ENCODE results near the gene SLC2A9.
"Not testable (repeated sequence)": the region's sequence is repeated elsewhere in the genome, so short reads cannot be mapped to it uniquely, and the experiment has no call there.

SLC2A9 gene

DNA sequence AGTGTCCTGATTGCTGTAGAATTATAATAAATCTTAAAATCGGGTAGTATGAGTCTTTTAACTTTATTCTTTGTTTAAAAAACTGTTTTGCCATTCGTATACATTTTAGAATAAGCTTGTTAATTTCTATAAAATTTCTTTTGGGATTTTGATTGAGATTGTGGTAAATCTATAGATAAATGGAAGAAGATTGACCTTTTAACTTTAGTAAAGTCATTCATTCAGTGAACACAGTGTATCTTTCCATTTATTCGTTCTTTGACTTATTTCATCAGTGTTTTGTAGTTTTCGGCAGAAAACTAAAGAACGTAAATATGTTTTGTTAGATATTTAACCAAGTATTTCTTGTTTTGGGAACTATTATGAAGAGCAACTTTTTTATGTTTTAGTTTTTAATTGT lies 201.0 kb downstream of the SLC2A9 start:
- Histone ChIP-seq H3K4me1 (ENCODE audit: insufficient read depth, insufficient read length) (no peaks in the 10 kb centered on the region), H3K9me3 (ENCODE audit: insufficient read depth, low read length) (peaks cover 3% of the 10 kb centered on the region; the same call in 1 of the 2 replicates), H3K36me3 (ENCODE audit: insufficient read depth, insufficient read length, low read length) (no peaks in the 10 kb centered on the region), H3K9ac (ENCODE audit: insufficient read length, low read depth) (no peak overlapping the region), H3K27me3 (ENCODE audit: insufficient read depth, insufficient read length) (no peaks in the 10 kb centered on the region), H3K4me3 (ENCODE audit: insufficient read length, low read depth) (no peak overlapping the region)
- no peak for DNase-seq (ENCODE audit: low read depth, low spot score)
- no peak for TF ChIP-seq SUZ12 (IDR thresholded peaks at IDR 0.05; ENCODE audit: extremely low read depth, insufficient read depth, insufficient read length)
- TF ChIP-seq ZNF274 (IDR thresholded peaks at IDR 0.05; ENCODE audit: low read depth, low read length) = no peak
- TF ChIP-seq YY1 (IDR thresholded peaks at IDR 0.05; ENCODE audit: insufficient read depth, insufficient read length) = no peak

DNA sequence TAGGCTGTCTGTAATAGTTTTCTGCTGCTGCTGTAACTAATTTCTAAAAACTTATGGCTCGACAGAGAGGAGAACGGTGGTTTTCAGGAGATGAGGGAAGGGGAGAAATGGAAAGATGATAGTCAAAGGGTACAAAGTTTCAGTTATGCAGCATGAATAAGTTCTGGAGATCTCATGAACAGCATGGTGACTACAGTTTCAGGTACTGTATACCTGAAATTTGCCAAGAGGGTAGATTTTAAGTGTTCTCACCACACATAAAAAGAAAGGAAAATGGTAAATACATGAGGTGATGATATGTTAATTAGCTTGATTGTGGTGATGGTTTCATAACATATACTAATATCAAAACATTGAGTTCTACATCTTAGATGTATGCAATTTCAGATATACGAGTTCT lies 205.0 kb downstream of the SLC2A9 start:
- DNase-seq (ENCODE audit: low read depth, low spot score) = no peak
- Histone ChIP-seq H3K9me3 (ENCODE audit: insufficient read depth, low read length) (peaks cover 3% of the 10 kb centered on the region; the same call in 1 of the 2 replicates), H3K9ac (ENCODE audit: insufficient read length, low read depth) (no peak overlapping the region), H3K4me3 (ENCODE audit: insufficient read length, low read depth) (no peak overlapping the region), H3K36me3 (ENCODE audit: insufficient read depth, insufficient read length, low read length) (no peaks in the 10 kb centered on the region), H3K27me3 (ENCODE audit: insufficient read depth, insufficient read length) (no peaks in the 10 kb centered on the region), H3K4me1 (ENCODE audit: insufficient read depth, insufficient read length) (no peaks in the 10 kb centered on the region)
- TF ChIP-seq ZNF274 (IDR thresholded peaks at IDR 0.05; ENCODE audit: low read depth, low read length) = no peak
- TF ChIP-seq SUZ12 (IDR thresholded peaks at IDR 0.05; ENCODE audit: extremely low read depth, insufficient read depth, insufficient read length) = no peak
- TF ChIP-seq YY1 (IDR thresholded peaks at IDR 0.05; ENCODE audit: insufficient read depth, insufficient read length) = no peak

GRCh38 chr4:9812501-9813340 lies 208.6 kb downstream of the SLC2A9 start:
- TF ChIP-seq ZNF274 (IDR thresholded peaks at IDR 0.05; ENCODE audit: low read depth, low read length) (no peak), YY1 (IDR thresholded peaks at IDR 0.05; ENCODE audit: insufficient read depth, insufficient read length) (no peak), SUZ12 (IDR thresholded peaks at IDR 0.05; ENCODE audit: extremely low read depth, insufficient read depth, insufficient read length) (no peak)
- H3K9ac ChIP-seq (ENCODE audit: insufficient read length, low read depth) = no peak overlapping the region
- H3K4me3 ChIP-seq (ENCODE audit: insufficient read length, low read depth) = no peak overlapping the region
- DNase-seq (ENCODE audit: low read depth, low spot score) = no peak
- H3K9me3 ChIP-seq (ENCODE audit: insufficient read depth, low read length) = peaks cover 3% of the 10 kb centered on the region; the same call in 1 of the 2 replicates
- no peaks in the 10 kb centered on the region for H3K27me3 ChIP-seq (ENCODE audit: insufficient read depth, insufficient read length)
- no peaks in the 10 kb centered on the region for H3K4me1 ChIP-seq (ENCODE audit: insufficient read depth, insufficient read length)
- no peaks in the 10 kb centered on the region for H3K36me3 ChIP-seq (ENCODE audit: insufficient read depth, insufficient read length, low read length)

- H3K9ac ChIP-seq (ENCODE audit: insufficient read length, low read depth) = no peak overlapping the region
- no peaks in the 10 kb centered on the region for H3K36me3 ChIP-seq (ENCODE audit: insufficient read depth, insufficient read length, low read length)
- no peaks in the 10 kb centered on the region for H3K4me1 ChIP-seq (ENCODE audit: insufficient read depth, insufficient read length)
- no peak for TF ChIP-seq YY1 (IDR thresholded peaks at IDR 0.05; ENCODE audit: insufficient read depth, insufficient read length)
- no peak for TF ChIP-seq SUZ12 (IDR thresholded peaks at IDR 0.05; ENCODE audit: extremely low read depth, insufficient read depth, insufficient read length)
- no peak for TF ChIP-seq ZNF274 (IDR thresholded peaks at IDR 0.05; ENCODE audit: low read depth, low read length)
- no peak for DNase-seq (ENCODE audit: low read depth, low spot score)
- no peaks in the 10 kb centered on the region for H3K27me3 ChIP-seq (ENCODE audit: insufficient read depth, insufficient read length)
- no peaks in the 10 kb centered on the region for H3K9me3 ChIP-seq (ENCODE audit: insufficient read depth, low read length)
- H3K4me3 ChIP-seq (ENCODE audit: insufficient read length, low read depth) = no peak overlapping the region
Measured at GRCh38 chr4:9811806-9812205, 209.5 kb downstream of the SLC2A9 start.

DNA sequence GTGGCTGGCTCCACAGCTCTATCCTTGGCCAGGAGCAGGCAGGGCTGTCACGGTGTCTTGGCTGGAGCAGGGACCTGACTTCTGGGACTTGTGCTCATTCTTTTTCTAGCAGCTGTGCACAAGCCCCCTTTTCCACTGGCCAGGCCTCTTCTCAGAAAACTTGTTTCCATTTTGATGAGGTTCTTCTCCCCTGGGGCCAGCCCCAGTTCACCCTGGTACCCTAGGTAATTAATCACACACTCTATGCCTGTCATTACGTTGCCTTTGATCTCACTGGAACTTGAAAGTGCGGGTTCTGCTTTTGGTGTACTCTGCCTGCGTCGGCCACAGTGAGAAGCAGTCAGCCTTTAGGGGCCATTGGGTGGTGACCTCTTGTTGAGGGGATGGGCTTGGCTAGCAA lies 213.2 kb downstream of the SLC2A9 start:
- no peak for DNase-seq (ENCODE audit: low read depth, low spot score)
- Histone ChIP-seq H3K36me3 (ENCODE audit: insufficient read depth, insufficient read length, low read length) (no peaks in the 10 kb centered on the region), H3K9me3 (ENCODE audit: insufficient read depth, low read length) (no peaks in the 10 kb centered on the region), H3K4me1 (ENCODE audit: insufficient read depth, insufficient read length) (no peaks in the 10 kb centered on the region), H3K4me3 (ENCODE audit: insufficient read length, low read depth) (no peak overlapping the region), H3K27me3 (ENCODE audit: insufficient read depth, insufficient read length) (no peaks in the 10 kb centered on the region), H3K9ac (ENCODE audit: insufficient read length, low read depth) (no peak overlapping the region)
- TF ChIP-seq ZNF274 (IDR thresholded peaks at IDR 0.05; ENCODE audit: low read depth, low read length) (no peak), YY1 (IDR thresholded peaks at IDR 0.05; ENCODE audit: insufficient read depth, insufficient read length) (no peak), SUZ12 (IDR thresholded peaks at IDR 0.05; ENCODE audit: extremely low read depth, insufficient read depth, insufficient read length) (no peak)

DNA sequence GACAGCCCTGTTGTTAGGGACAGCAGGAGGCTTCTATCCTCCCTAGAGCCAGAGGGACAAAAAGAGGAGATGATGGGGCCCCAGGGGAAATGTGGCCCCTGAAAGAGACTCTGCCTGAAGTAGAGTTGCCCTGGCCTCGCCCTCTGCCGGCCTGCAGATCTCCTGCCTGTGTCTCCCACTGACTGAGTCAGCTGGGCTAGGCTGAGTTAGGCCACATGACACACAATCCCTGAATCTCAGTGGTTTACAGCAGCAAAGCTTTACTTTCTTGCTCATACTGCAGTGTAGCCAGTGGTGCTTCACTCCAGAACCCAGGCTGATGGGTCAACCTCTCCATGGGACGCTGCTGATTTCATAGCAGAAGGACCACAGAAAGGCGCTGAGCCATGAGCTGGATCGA lies 216.4 kb downstream of the SLC2A9 start:
- no peaks in the 10 kb centered on the region for H3K27me3 ChIP-seq (ENCODE audit: insufficient read depth, insufficient read length)
- no peak overlapping the region for H3K4me3 ChIP-seq (ENCODE audit: insufficient read length, low read depth)
- H3K4me1 ChIP-seq (ENCODE audit: insufficient read depth, insufficient read length) = no peaks in the 10 kb centered on the region
- TF ChIP-seq SUZ12 (IDR thresholded peaks at IDR 0.05; ENCODE audit: extremely low read depth, insufficient read depth, insufficient read length) = no peak
- TF ChIP-seq YY1 (IDR thresholded peaks at IDR 0.05; ENCODE audit: insufficient read depth, insufficient read length) = no peak
- TF ChIP-seq ZNF274 (IDR thresholded peaks at IDR 0.05; ENCODE audit: low read depth, low read length) = no peak
- no peaks in the 10 kb centered on the region for H3K36me3 ChIP-seq (ENCODE audit: insufficient read depth, insufficient read length, low read length)
- H3K9me3 ChIP-seq (ENCODE audit: insufficient read depth, low read length) = no peaks in the 10 kb centered on the region
- DNase-seq (ENCODE audit: low read depth, low spot score) = no peak
- H3K9ac ChIP-seq (ENCODE audit: insufficient read length, low read depth) = no peak overlapping the region

DNA sequence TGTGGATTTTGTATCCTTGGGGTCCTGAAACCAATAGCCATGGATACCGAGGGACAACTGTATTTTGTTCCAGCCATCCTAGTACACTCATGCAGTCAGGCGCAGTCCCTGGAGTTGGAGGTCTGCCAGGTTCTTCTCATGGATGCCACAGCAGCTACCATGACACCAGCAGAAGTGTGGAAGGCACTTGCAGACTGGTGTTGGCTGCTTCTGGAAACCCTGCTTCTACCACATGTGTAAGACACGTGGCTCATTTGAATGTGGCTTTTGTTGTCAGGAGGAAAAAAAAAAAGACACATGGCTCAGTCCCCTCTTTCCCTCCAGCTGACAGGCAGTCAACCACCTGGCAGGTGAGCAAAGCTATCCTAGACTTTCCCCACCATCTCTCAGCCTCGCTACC lies 220.4 kb downstream of the SLC2A9 start:
- Histone ChIP-seq H3K4me3 (ENCODE audit: insufficient read length, low read depth) (no peak overlapping the region), H3K27me3 (ENCODE audit: insufficient read depth, insufficient read length) (no peaks in the 10 kb centered on the region), H3K36me3 (ENCODE audit: insufficient read depth, insufficient read length, low read length) (no peaks in the 10 kb centered on the region), H3K9me3 (ENCODE audit: insufficient read depth, low read length) (peaks cover 5% of the 10 kb centered on the region; the same call in 1 of the 2 replicates), H3K9ac (ENCODE audit: insufficient read length, low read depth) (no peak overlapping the region), H3K4me1 (ENCODE audit: insufficient read depth, insufficient read length) (no peaks in the 10 kb centered on the region)
- no peak for DNase-seq (ENCODE audit: low read depth, low spot score)
- no peak for TF ChIP-seq YY1 (IDR thresholded peaks at IDR 0.05; ENCODE audit: insufficient read depth, insufficient read length)
- TF ChIP-seq SUZ12 (IDR thresholded peaks at IDR 0.05; ENCODE audit: extremely low read depth, insufficient read depth, insufficient read length) = no peak
- TF ChIP-seq ZNF274 (IDR thresholded peaks at IDR 0.05; ENCODE audit: low read depth, low read length) = no peak

GRCh38 chr4:9796641-9797040 lies 224.7 kb downstream of the SLC2A9 start:
- H3K36me3 ChIP-seq (ENCODE audit: insufficient read depth, insufficient read length, low read length); H3K9me3 ChIP-seq (ENCODE audit: insufficient read depth, low read length); H3K27me3 ChIP-seq (ENCODE audit: insufficient read depth, insufficient read length); H3K4me1 ChIP-seq (ENCODE audit: insufficient read depth, insufficient read length); H3K4me3 ChIP-seq (ENCODE audit: insufficient read length, low read depth); H3K9ac ChIP-seq (ENCODE audit: insufficient read length, low read depth); DNase-seq (ENCODE audit: low read depth, low spot score): not testable (repeated sequence)

Data from NT2/D1 (cell line).